ES-I3 (cell line): ENCODE results near the gene FGF7.
"Not testable (repeated sequence)": the region's sequence is repeated elsewhere in the genome, so short reads cannot be mapped to it uniquely, and the experiment has no call there.

ENCODE experiments used
- H3K36me3 ChIP-seq: 2 replicates; pipeline ENCODE4 v1.6.1; 2013; ENCODE audit warnings: mild to moderate bottlenecking, low read length, control low read depth, moderate library complexity; ENCODE audit not compliant: insufficient read depth
- H3K4me1 ChIP-seq: 2 replicates; pipeline ENCODE4 v1.6.1; 2013; ENCODE audit warnings: mild to moderate bottlenecking, control low read depth, low read length; ENCODE audit not compliant: insufficient read depth
- H3K9ac ChIP-seq: 2 replicates; pipeline ENCODE4 v1.6.1; 2013; ENCODE audit warnings: low read depth, mild to moderate bottlenecking, low read length, moderate library complexity
- H3K9me3 ChIP-seq: 2 replicates; pipeline ENCODE4 v1.6.1; 2013; ENCODE audit warnings: mild to moderate bottlenecking, low read length, moderate library complexity; ENCODE audit not compliant: control insufficient read depth, insufficient read depth

The FGF7 gene

DNA sequence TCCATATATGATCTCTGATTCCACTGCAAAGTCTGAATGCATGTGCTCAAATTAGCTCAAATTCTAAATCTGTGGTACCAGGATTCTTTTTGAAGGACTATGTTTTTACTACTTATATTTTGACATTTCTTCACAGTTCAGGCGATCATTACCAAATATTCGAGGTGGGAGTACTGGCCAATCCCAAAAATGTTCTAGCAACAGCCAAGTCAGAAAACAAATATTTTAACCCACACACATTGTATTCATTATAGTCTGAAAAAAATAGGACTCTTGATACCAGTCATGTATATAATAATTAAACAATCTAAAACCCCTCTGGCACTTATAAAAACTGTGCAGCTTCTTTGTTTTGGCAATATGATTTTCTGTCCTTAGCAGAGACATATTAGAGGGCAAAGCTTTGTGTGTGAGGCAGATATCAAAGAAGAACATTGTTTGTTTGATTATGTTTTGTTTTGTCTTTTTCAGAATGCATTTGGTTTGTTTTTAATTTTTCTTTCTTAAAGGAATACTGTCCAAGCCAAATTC, 37.4 kb downstream of the FGF7 start:
- Histone ChIP-seq H3K9ac (no peak overlapping the region), H3K9me3 (no peaks in the 10 kb centered on the region), H3K36me3 (no peaks in the 10 kb centered on the region), H3K4me1 (no peaks in the 10 kb centered on the region)

DNA sequence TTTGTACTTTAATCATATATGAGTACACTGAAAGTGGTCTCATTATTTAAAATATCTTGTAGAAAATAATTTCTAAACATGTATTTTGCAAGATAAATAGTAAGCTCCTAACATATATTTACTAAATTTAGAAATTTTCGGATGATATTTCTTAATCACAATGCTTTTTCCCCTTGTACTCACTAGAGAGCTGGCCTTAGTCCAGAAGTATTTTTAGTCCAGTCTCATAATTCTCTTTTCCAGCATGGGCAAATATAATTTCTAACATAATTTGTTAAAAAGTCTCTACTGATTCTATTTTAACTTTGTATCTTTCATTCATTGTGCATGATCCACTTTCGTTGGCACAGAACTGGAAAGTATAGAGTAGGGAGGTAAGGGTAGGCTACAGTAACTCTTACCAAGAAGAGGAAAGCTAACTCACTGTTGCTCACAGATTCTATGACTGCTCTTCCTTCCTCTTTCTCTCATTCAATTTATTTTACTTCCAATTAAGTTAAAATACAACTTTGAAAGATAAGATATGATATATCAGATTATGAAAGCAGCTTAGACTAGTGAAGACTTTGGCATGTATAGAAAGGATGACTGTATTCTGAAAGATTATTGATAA, 39.3 kb downstream of the FGF7 start:
- H3K9ac ChIP-seq = no peak overlapping the region
- H3K4me1 ChIP-seq = no peaks in the 10 kb centered on the region
- no peaks in the 10 kb centered on the region for H3K9me3 ChIP-seq
- no peaks in the 10 kb centered on the region for H3K36me3 ChIP-seq

DNA sequence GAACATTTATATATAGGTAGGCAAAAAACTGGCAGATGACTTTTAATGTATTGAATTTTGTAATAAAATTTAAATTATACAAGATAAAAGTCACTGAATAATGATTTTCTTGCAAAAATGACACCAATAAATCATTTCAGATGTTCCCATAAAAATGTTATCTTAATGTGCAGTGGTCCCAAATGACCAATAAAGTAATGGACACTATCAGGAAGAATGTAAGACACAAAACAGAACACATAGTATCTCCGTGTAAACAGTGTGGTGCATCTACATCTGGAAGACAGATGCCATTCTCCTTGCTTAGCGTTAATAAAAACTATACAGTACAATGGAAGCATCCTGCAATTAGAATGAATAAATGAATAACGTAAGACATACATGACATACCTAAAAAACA, 41.5 kb downstream of the FGF7 start:
- Histone ChIP-seq H3K36me3 (no peaks in the 10 kb centered on the region), H3K9me3 (no peaks in the 10 kb centered on the region), H3K9ac (no peak overlapping the region), H3K4me1 (no peaks in the 10 kb centered on the region)

DNA sequence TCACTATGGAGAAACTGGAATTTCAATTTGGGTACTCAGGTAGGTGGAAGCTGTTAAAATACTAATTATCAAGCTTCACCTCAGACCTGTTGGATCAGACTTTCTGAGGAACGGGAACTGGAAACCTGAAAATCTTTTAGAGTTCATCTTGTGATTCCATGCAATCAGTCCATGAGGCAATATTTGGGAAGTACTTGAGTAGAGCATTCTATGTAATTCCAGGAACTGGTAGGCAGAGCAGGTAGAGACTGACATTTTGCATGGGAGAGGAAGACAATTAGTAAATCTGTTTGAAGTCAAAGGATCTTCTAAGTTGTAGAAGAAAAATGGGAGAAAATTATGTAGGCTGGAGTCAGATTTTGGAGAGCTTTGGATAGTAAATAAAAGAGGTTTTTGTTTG, 43.1 kb downstream of the FGF7 start:
- H3K9ac ChIP-seq = no peak overlapping the region
- H3K9me3 ChIP-seq = no peaks in the 10 kb centered on the region
- H3K36me3 ChIP-seq = no peaks in the 10 kb centered on the region
- no peaks in the 10 kb centered on the region for H3K4me1 ChIP-seq

DNA sequence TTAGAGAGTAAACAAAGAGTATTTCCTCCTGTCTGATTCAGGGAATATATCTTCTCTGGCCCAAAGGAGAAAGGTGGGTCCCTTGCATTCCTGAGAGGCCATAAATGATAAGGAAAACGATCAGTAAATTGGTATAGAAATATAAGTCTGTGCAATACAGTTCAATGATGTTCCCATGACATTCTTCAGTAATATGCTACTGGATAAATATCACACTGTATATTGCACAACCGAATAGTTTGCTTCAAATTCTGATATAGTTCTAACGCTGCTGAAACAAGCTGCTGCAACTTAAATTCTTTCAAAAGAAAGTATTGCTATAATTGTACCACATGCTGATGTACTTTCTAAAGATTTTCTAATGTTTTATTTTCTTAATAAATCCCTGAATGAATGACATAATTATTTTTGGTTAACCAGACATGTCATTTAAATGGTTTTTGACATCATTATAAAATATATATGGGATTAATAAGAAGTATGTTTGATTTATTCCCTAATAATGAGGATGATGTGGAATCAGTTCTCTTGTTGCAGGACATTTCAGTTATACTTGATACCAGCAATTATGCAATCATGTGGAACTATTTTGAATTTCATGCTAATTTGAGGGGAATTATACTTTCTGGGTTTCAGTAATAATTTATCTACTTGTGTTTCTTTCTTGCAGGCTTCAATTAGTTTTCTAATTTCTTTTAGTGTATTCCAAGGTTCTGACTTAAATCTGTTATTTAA, 44.9 kb downstream of the FGF7 start:
- Histone ChIP-seq H3K9me3 (no peaks in the 10 kb centered on the region), H3K9ac (no peak overlapping the region), H3K36me3 (no peaks in the 10 kb centered on the region), H3K4me1 (no peaks in the 10 kb centered on the region)

DNA sequence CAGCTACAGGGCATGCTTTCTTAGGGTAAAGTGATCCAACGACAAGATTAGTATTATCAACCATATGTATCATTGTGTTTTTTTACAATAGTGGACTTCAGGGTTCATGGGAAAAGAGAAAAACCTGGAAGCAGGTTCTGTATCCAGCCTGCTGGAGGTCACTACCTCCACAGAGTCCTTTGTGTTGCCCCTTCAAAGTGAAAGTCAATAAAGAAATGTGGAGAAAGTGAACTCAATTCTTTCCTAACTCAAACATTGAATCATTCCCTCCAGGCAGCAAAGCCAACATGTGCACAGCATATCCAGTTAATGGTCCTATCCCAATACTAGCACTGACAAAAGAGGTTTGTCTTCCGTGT, 45.4 kb downstream of the FGF7 start:
- no peaks in the 10 kb centered on the region for H3K36me3 ChIP-seq
- H3K4me1 ChIP-seq = no peaks in the 10 kb centered on the region
- no peaks in the 10 kb centered on the region for H3K9me3 ChIP-seq
- H3K9ac ChIP-seq = no peak overlapping the region

DNA sequence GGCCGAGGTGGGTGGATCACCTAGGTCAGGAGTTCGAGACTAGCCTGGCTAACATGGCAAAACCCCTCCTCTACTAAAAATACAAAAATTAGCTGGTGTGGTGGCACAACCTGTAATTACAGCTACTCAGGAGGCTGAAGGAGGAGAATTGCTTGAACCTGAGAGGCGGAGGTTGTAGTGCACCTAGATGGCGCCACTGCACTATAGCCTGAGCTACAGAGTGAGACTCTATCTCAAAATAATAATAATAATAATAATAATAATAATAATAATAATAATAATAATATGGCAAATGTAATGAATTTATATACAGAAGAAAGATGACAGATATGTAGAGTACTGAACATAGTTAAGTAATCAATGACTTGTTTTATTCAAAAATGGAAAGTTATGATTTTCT, 48.2 kb downstream of the FGF7 start:
- H3K9me3 ChIP-seq, H3K36me3 ChIP-seq, H3K4me1 ChIP-seq, H3K9ac ChIP-seq: not testable (repeated sequence)

DNA sequence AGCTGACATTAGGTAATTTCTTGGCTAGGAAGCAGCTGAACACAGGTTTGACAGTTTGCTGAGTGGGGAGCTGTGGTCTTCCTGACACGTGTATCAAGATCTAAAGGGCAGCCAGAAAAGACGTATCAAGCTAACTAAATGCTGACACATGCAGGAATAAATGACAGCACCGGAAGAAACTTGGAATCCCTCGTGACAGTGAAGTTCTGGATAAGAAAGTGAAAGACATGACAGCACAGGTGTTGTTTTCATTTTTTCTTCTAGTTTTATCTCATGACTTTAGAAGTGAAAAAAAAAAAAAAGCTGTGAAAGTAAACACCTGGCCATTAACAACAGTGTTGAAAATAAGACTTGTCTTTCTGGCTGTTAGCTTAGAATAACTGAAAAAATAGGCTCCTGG, 48.7 kb downstream of the FGF7 start:
- no peaks in the 10 kb centered on the region for H3K36me3 ChIP-seq
- H3K9me3 ChIP-seq = no peaks in the 10 kb centered on the region
- no peak overlapping the region for H3K9ac ChIP-seq
- no peaks in the 10 kb centered on the region for H3K4me1 ChIP-seq

DNA sequence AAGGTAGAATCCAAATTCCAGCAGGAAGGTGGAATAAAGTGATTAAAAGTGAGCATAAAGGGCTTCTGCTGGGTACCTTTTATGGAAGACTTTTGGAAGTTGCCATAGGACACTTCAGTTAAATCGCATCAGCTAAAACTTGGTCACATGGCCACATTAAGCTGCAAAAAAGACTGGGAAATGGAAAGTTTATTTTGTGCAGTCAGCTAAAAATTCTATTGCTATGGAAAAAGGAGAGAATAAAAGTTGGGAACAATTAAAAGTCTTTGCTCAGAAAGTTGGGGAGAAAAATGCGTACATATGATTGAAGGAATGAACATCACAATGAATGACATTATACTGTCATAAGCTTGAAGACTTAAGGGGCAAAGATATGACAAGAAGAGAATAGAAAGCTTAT, 49.3 kb downstream of the FGF7 start:
- Histone ChIP-seq H3K36me3 (no peaks in the 10 kb centered on the region), H3K9ac (no peak overlapping the region), H3K4me1 (no peaks in the 10 kb centered on the region), H3K9me3 (no peaks in the 10 kb centered on the region)

DNA sequence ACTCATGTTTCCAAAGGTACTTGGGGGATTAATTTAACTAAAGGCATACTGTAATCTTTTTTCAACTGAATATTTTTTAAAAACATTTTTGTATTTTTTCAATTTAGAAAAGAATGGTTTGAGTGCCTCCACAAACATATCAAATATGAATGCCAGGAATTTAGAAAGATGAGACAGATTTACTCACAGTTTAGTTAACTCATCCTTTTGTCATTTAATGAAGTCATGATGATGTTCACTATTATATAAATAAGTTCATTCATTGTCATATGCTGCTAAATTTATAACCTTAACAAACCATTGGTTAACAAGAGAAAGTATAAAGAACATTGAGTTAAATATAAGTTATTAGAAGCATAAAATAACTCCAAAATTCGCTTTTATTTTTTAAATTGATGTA, 50.0 kb downstream of the FGF7 start:
- Histone ChIP-seq H3K36me3 (no peaks in the 10 kb centered on the region), H3K9me3 (no peaks in the 10 kb centered on the region), H3K9ac (no peak overlapping the region), H3K4me1 (no peaks in the 10 kb centered on the region)

DNA sequence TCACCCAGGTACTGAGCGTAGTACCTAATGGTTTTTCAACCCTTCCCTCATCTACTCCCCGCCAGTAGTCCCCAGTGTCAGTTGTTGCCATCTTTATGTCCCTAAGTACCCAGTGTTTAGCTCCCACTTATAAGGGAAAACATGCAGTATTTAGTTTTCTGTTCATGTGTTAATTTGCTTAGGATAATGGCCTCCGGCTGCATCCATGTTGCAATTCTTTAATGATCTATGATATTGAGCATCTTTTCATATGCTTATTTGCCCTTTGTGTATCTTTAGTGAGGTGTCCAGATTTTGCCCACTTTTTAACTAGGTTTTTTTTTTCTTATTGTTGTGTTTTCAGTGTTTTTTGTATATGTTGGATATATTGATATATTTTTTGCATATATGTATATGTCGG, 55.0 kb downstream of the FGF7 start:
- not testable (repeated sequence) for H3K36me3 ChIP-seq, H3K9ac ChIP-seq, H3K4me1 ChIP-seq, H3K9me3 ChIP-seq

DNA sequence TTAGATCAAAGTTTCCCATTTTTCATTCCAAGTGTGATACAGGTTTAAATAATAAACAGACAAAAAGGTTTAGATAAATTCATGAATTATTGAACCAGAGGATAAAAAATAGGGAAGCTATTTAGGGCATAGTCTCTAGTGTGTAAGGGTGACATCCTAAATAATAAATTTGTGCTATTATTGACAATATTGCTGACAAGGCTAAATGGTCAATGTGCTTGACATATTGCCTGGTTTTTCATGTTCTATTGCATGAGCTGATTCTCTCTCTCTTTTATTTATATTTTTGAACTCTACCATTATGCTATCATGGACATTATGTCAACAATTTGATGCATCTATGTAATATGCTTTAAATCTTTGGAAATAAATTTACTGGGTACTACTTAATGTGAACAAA, 55.9 kb downstream of the FGF7 start:
- H3K4me1 ChIP-seq, H3K9ac ChIP-seq, H3K36me3 ChIP-seq, H3K9me3 ChIP-seq: not testable (repeated sequence)

DNA sequence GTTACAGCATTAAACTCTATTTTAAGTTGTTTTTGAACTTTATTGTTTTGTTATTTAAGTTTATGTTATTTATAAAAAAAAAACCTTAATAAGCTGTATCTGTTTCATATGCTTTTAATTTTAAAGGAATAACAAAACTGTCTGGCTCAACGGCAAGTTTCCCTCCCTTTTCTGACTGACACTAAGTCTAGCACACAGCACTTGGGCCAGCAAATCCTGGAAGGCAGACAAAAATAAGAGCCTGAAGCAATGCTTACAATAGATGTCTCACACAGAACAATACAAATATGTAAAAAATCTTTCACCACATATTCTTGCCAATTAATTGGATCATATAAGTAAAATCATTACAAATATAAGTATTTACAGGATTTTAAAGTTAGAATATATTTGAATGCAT, 62.4 kb downstream of the FGF7 start:
- not testable (repeated sequence) for H3K9ac ChIP-seq, H3K4me1 ChIP-seq, H3K9me3 ChIP-seq, H3K36me3 ChIP-seq

DNA sequence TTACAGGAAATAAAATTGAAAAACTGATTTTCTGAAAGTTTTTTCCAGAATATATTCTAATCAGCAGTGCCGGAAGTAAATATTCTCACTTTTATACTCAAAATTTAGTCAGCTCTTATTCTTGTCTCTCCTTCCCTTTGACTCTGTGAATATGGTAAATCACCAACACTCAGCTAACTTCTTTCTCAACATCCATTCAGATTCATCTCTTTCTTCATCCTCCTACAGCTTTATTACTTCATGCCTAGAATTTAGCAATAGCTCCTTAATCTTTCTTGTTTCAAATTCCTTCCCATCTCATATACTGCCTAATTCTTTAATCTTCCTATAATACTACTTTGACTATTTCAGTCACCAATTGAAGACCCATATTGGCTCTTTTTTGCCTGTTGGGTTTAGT, 67.9 kb downstream of the FGF7 start:
- Histone ChIP-seq H3K9me3 (no peaks in the 10 kb centered on the region), H3K4me1 (no peaks in the 10 kb centered on the region), H3K9ac (no peak overlapping the region), H3K36me3 (no peaks in the 10 kb centered on the region)

DNA sequence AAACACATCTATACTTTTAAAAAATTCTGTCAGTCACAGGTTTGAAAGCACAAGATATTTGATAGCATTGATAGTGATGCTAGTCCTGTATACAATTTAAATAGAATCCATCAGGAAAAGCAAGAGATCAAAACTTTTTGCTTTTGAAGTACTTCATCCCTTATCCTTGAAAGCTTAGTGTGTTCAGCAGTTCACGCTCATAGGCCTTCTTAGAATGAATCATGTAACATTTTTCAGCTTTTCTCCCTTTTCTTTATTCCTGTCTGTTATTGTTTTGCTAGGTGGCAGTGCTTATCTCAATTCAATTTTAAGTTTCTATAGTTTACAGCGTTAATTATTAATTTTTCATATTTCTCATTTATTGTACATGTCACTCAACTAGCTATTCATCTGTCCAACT, 69.1 kb downstream of the FGF7 start:
- Histone ChIP-seq H3K9me3 (no peaks in the 10 kb centered on the region), H3K4me1 (no peaks in the 10 kb centered on the region), H3K36me3 (no peaks in the 10 kb centered on the region), H3K9ac (no peak overlapping the region)
